GM21576 (cell line): ENCODE results near the gene YWHAB.
A peak's percentile ranks its signal among the peaks of the same experiment; 100 is the strongest.
"Not testable (repeated sequence)": the region's sequence is repeated elsewhere in the genome, so short reads cannot be mapped to it uniquely, and the experiment has no call there.

ENCODE experiments used
- ATAC-seq: cut with Tn5 transposase; IDR thresholded peaks from one replicate; pipeline ENCODE4 v1.9.1; 2021; ENCODE audit warnings: mild to moderate bottlenecking, moderate library complexity; ENCODE audit not compliant: unreplicated experiment

Gene YWHAB

GRCh38 chr20:44885392-44886265, at the start of gene YWHAB:
YWHAB (plus strand) TSS chr20:44885705; CDS start chr20:44901534, 15,829 bp downstream.
- ATAC-seq = peak; percentile 90

DNA sequence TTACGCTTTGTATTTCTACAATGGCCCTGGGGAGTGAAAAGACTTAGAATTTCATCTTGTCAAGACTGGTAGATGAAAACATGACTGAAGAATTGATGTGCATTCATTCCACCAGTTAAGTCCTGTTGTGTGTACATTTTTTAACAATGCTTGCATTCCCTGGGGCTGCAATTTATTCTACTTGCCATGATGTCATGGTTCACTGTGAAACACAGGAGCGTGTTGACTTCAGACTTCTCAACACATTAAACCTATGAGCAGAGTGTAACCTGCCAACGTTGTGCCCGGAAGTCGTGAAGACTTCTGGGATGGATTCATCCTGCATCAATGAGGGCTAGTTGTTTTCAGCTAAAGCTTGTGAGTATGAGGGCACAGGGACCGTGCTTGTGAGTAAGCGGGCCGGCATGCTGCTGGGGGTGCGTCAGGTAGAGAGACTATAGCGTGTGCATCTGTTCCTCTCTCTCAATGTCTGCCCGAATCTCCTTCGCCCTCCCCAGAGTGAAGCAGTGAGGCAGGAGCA, 48.8 kb upstream of the YWHAB start:
- ATAC-seq = no peak

GRCh38 chr20:44837946-44838345, 47.6 kb upstream of the YWHAB start:
- no peak for ATAC-seq

GRCh38 chr20:44838521-44838920, 47.0 kb upstream of the YWHAB start:
- ATAC-seq = no peak

GRCh38 chr20:44839481-44839880, 46.0 kb upstream of the YWHAB start:
- no peak for ATAC-seq

DNA sequence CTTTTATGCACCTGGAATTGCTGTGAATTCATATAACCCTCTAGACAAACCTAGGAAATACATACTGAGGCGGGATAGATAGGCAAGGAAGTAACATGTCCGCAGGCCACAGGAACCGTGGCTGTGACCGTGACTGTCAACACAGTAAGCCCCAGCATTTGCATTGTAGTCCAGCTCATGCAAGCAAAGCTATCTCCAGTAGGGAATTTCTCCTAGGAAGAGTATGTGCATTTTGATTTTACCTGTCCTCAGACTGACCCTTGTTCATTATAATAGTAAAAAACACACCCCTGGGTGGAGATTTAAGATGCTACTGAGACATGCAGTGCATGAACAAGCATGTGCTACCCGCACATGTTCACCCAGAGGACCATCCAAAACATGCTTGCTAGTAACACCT, 44.7 kb upstream of the YWHAB start:
- ATAC-seq = no peak

- ATAC-seq = no peak
Observed at GRCh38 chr20:44841955-44842354, 43.5 kb upstream of the YWHAB start.

- no peak for ATAC-seq
Observed at GRCh38 chr20:44843876-44844275, 41.6 kb upstream of the YWHAB start.

DNA sequence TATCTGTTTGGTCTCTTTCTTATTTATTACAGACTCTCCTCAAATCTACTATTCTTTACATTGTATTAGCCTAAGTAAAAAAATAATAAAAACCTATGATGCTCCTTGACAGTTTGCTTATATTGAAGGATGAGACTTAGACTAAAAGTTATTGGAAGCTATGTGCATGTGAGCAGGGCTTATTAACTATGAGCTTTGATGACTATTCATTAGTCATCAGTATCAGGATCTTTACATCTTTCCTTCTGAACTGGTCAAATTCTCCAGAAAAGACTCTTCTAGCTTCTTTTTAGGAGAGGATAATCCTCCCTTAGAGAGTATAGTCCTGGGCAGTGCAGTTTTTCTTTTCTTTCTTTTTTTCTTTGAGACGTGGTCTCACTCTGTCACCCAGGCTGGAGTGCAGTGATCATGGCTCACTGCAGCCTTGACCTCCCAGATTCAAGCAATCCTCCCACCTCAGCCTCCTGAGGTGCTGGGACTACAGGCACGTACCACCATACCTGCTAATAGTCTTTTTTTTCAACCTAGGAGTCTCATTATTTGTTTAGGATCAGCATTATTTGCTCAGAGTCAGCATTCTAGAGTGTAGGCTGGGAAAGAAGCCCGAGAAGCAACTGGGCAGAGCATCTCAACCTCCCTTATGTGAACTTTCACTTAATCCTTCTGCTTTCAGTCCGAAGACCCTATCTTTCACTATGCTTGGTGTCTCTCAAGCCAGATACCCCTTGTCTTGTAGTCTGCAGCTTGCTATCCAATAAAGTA, 37.1 kb upstream of the YWHAB start:
- ATAC-seq = no peak

GRCh38 chr20:44849703-44850102, 35.8 kb upstream of the YWHAB start:
- ATAC-seq = no peak

DNA sequence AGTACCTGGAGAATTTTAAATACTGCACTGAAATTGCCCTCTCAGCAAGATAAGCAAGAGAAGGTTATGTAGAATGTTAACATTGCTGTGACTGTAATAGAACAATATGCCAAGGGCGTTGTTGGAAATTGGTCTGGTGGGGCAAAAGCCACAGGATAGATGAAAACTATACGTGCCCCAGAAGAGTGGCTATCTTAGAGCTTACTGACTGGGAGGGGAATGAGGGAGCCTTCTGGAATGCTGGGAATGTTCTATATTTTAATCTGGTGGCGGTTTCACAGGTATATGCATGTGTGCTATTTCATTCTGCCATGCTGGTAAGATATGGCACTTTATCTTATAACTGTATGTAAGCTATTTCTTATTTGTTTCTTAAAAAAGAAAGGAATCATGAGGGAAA, 35.2 kb upstream of the YWHAB start:
- ATAC-seq = no peak

- ATAC-seq = no peak
Observed at GRCh38 chr20:44850837-44851236, 34.7 kb upstream of the YWHAB start.

DNA sequence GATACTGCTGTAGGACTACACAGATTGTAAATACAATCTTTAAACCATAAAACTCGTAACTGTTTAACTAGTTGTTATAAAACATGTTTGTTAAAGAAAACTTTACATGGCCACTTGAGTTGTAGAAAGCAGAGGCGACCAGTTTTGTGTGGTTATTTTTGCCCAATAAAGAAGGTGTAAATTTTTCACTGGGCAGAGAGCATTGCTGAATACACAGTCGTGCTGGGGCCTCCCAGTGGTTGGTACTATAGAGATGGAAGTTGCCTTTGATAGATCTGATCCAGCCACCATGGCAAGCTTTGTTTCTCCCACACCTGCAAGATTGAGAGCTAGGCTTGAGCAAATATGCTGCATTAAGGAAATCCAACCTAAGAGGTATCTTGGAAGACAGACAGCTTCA, 34.0 kb upstream of the YWHAB start:
- ATAC-seq = no peak

- no peak for ATAC-seq
Observed at GRCh38 chr20:44856442-44856841, 29.1 kb upstream of the YWHAB start.

GRCh38 chr20:44856856-44857448, 28.6 kb upstream of the YWHAB start:
- ATAC-seq = no peak

GRCh38 chr20:44858606-44859360, 26.7 kb upstream of the YWHAB start:
- ATAC-seq = no peak

DNA sequence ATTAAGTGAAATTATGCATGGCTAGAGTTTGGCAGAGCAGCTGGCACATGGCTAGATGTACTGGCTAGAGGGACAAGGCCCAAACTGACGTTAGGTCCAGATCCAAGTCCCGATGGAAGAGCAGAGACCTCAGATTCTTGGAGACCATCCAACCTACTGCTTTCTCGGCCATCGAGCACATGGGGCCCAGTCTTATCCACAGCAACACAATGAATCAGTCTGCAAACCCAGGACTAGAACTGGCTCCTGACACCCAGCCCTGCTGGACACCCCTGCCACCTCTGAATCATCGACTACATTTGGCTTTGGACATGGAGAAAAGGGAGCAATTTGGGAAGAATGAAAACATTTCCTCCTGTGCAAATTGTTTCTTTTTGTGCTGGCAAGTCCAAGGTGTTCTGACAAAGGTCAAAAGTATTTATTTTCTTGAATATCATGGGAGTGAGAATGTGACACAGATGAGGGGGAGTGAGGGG, 23.9 kb upstream of the YWHAB start:
- no peak for ATAC-seq

- ATAC-seq = no peak
Observed at GRCh38 chr20:44862286-44862685, 23.2 kb upstream of the YWHAB start.

DNA sequence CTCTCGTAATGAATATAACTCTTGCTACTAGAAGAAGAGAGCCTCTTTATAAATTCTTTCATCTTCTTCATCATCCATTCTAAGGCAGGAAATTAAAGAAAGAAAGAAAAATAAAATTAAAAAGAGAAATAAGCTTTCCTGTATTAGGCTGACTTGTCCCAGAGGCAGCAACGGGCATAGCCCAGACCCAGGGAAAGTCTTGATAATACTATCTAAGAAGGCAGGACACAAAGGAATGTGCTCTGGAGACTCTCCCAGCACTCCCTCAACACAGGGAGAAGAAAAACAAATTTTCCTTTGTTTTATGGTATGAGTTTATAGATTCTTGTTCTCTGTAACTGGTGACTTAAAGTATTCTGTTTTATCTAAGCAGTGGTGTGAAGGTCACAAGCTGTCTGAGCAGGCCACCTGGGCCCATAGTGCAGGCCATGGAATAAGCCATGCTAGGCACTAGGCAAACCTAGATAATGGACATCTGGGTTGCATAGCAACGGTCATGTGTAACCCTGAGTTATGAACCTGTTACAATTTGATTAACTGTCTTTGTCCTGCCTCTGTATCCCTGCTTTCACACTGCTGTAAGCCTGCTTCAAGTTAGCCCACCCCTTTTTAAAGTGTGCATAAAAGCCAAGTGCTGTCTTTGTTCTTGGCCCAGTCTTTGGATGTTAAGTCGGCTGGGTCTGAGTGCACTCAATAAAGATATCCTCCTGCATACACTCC, 22.0 kb upstream of the YWHAB start:
- not testable (repeated sequence) for ATAC-seq

DNA sequence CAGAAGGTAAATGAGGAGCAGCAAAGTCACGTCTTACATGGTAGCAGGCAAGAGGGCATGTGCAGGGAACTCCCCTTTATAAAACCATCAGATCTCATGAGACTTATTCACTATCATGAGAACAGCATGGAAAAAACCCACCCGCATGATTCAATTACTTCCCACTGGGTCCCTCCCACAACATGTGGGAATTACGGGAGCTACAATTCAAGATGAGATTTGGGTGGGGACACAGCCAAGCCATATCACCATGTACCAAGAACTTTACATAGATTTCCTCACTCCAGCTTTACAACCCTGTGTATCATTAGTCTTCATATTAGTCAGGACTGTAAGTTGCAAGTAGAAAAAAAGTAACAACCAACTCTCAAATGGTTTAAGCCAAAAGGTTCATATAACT, 21.0 kb upstream of the YWHAB start:
- not testable (repeated sequence) for ATAC-seq
